ENCODE results near the gene GPX4.

The GPX4 gene

GRCh38 chr19:1068009-1069001 is 35.5 kb upstream of the GPX4 start:
- no peak for DNase-seq (ENCODE audit: low read depth, low spot score)

- DNase-seq (ENCODE audit: low read depth, low spot score), result no peak
Observed at GRCh38 chr19:1069009-1069779, 34.6 kb upstream of the GPX4 start.

GRCh38 chr19:1070576-1070930 is 33.2 kb upstream of the GPX4 start:
- no peak for DNase-seq (ENCODE audit: low read depth, low spot score)

GRCh38 chr19:1070931-1071791 is 32.6 kb upstream of the GPX4 start:
- DNase-seq (ENCODE audit: low read depth, low spot score), result no peak

- no peak for DNase-seq (ENCODE audit: low read depth, low spot score)
Observed at GRCh38 chr19:1072371-1073015, 31.3 kb upstream of the GPX4 start.

- no peak for DNase-seq (ENCODE audit: low read depth, low spot score)
Observed at GRCh38 chr19:1073063-1073955, 30.5 kb upstream of the GPX4 start.

- DNase-seq (ENCODE audit: low read depth, low spot score), result no peak
Observed at GRCh38 chr19:1073956-1074517, 29.8 kb upstream of the GPX4 start.

GRCh38 chr19:1074544-1075283 is 29.1 kb upstream of the GPX4 start:
- DNase-seq (ENCODE audit: low read depth, low spot score), result no peak

- no peak for DNase-seq (ENCODE audit: low read depth, low spot score)
Observed at GRCh38 chr19:1076046-1076386, 27.8 kb upstream of the GPX4 start.

GRCh38 chr19:1076951-1077350 is 26.8 kb upstream of the GPX4 start:
- DNase-seq (ENCODE audit: low read depth, low spot score), result no peak

GRCh38 chr19:1079566-1080111 is 24.2 kb upstream of the GPX4 start:
- DNase-seq (ENCODE audit: low read depth, low spot score), result no peak

- no peak for DNase-seq (ENCODE audit: low read depth, low spot score)
Observed at GRCh38 chr19:1080360-1081161, 23.2 kb upstream of the GPX4 start.

- DNase-seq (ENCODE audit: low read depth, low spot score), result no peak
Observed at GRCh38 chr19:1081301-1082164, 22.3 kb upstream of the GPX4 start.

GRCh38 chr19:1082165-1082927 is 21.4 kb upstream of the GPX4 start:
- no peak for DNase-seq (ENCODE audit: low read depth, low spot score)

- DNase-seq (ENCODE audit: low read depth, low spot score), result no peak
Observed at GRCh38 chr19:1082928-1083816, 20.6 kb upstream of the GPX4 start.

Measured in brain pericyte (primary cell).